GM06990 (cell line): ENCODE data around the gene PADI2.

Experiments
- DNase-seq: peaks from one replicate; pipeline ENCODE4 v3.0.0-alpha.2; 2011; ENCODE audit not compliant: insufficient read length; ENCODE audit errors: extremely low read depth
- H3K27me3 ChIP-seq: replicated peaks from 2 replicates; pipeline ENCODE4 v1.6.0; 2011; ENCODE audit warnings: low read length; ENCODE audit not compliant: control insufficient read depth, insufficient read depth
- H3K36me3 ChIP-seq: 2 replicates; pipeline ENCODE4 v1.5.1; 2011; ENCODE audit warnings: low read length; ENCODE audit not compliant: control insufficient read depth, insufficient read depth
- H3K4me3 ChIP-seq: replicated peaks from 2 replicates; pipeline ENCODE4 v1.5.1; 2011; ENCODE audit warnings: low read depth, mild to moderate bottlenecking, control low read depth, low read length
- TF ChIP-seq, protein P1 (sequence below): IDR thresholded peaks from 2 replicates; pipeline ENCODE4 v1.5.1; 2011; ENCODE audit warnings: low read length, control low read depth, mild to moderate bottlenecking, inconsistent platforms; ENCODE audit not compliant: insufficient read depth, poor library complexity, severe bottlenecking

PADI2 gene

DNA sequence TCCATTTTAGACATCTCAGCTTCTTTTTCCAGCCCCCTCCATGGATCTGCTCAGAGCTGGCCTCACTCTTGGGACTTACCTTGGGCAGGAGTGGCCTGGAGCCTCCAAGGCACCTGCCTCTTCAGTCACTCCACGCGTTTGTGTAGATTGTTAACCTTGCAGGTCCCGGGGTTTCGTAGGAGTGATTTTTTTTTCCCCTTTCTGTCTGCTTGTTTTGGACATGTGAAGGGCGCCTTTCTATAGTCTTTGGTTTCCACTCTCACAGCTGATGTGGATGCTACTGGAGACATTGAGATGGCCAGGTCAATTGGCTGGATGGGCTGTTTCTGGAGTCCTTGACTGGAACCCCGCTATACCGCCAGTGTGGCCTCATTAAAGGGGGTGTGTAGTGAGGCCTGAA, 63.5 kb downstream of the PADI2 start:
- TF ChIP-seq, protein P1, sequence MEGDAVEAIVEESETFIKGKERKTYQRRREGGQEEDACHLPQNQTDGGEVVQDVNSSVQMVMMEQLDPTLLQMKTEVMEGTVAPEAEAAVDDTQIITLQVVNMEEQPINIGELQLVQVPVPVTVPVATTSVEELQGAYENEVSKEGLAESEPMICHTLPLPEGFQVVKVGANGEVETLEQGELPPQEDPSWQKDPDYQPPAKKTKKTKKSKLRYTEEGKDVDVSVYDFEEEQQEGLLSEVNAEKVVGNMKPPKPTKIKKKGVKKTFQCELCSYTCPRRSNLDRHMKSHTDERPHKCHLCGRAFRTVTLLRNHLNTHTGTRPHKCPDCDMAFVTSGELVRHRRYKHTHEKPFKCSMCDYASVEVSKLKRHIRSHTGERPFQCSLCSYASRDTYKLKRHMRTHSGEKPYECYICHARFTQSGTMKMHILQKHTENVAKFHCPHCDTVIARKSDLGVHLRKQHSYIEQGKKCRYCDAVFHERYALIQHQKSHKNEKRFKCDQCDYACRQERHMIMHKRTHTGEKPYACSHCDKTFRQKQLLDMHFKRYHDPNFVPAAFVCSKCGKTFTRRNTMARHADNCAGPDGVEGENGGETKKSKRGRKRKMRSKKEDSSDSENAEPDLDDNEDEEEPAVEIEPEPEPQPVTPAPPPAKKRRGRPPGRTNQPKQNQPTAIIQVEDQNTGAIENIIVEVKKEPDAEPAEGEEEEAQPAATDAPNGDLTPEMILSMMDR: no peak
- no peaks in the 10 kb centered on the region for H3K27me3 ChIP-seq
- H3K36me3 ChIP-seq: no peaks in the 10 kb centered on the region

DNA sequence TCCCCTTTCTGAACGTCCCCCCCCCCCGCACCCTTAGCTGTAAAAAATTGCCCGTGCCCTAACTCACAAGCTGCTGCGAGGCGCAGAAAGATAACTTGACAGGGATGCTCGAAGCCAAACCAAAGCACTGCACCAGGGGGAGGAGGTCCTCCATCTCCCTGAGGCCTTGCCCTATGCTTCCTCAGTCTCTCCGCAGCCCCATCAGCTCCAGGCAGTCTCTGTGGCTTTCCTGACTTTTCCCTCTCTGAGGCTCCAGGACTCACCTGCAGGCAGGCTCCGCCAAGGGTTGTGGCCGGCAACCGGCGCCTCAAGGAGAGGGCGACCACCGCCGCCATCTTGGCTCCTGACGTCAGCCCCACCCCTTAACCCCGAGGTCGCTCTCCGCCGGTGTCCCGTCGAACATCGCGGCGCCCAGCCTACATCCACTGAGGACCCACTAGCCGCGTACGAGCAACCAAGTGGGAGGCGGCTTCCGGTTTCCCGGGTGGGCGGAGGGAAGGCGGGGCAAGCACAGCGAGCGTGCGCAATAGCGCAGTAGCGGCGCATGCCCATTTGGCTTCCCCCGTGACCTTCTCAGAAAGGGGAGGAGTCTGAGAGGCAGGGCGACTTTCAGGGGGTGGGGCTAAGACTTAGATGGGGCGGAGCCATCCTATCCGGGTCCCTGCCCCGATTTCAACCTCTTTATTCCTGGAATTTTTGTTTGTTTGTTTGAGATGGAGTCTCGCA, 65.4 kb downstream of the PADI2 start, which contains the start of gene SDHB:
Gene SDHB (minus strand): TSS at position 348 of the 726 bp plus-strand sequence. CDS start 13 bp downstream, at position 335.
- Histone ChIP-seq H3K36me3 (peaks cover 2% of the 10 kb centered on the region; the same call in 1 of the 2 replicates), H3K4me3 (peak within 1 kb of the TSS; percentile 76), H3K27me3 (no peaks in the 10 kb centered on the region)
- TF ChIP-seq, protein P1: no peak
- DNase-seq: peak; percentile 98

More for the DNA sequence above, 63.5 kb downstream of the PADI2 start:
- DNase-seq: no peak
- H3K4me3 ChIP-seq: no peak overlapping the region

DNA sequence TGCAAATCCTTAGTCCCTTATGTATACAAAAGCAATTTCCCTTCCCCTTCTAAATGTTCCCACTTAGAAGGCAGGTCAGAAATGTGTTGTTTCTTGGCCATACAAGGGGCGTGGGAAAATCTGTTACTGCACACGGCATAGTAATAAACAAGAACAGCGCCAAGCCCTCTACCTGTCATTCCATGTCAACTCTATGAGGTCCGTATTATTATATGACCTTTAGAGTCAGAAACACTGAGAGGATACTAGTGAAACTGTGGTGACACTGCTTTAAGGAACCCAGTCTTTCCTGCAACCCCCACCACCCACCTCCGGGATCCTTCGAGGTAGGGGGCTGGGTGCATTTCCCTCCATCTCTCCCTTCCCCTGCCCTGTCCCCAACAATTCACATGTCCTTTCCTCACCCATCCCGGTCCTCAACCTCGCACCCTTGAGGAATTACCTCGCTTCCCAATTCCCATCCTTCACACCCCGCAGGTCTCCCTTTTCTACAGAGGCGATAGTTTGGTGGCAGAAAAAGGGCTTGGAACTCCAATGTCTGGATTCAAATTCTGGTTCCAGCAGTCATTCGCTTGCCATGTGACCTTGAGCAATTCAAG, 66.1 kb downstream of the PADI2 start:
- DNase-seq: no peak
- peaks cover 2% of the 10 kb centered on the region; the same call in 1 of the 2 replicates for H3K36me3 ChIP-seq
- H3K4me3 ChIP-seq: peak overlapping the region; percentile 76
- no peaks in the 10 kb centered on the region for H3K27me3 ChIP-seq
- TF ChIP-seq, protein P1: no peak

DNA sequence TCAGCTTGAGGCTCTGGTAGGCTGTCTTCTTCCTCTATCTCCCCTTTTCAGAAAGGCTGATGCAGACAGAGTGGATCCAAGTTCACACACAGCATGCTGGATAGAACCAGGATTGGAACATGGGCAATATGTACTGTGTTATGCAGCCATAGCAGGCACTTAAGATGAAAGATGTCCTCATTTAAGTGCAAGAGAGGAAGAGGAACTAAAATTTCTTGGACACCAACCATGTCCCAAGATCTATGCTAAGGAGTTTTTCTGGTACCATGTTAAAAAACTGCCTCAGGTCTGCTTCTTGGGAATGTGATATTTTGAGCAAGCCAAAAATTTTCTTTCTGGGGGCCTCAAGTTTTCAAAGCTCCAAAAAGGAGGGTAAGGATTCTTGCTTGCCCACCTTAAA, 66.6 kb downstream of the PADI2 start:
- no peaks in the 10 kb centered on the region for H3K27me3 ChIP-seq
- DNase-seq: no peak
- peaks cover 4% of the 10 kb centered on the region for H3K36me3 ChIP-seq
- peak overlapping the region; percentile 76 for H3K4me3 ChIP-seq
- TF ChIP-seq, protein P1: no peak

DNA sequence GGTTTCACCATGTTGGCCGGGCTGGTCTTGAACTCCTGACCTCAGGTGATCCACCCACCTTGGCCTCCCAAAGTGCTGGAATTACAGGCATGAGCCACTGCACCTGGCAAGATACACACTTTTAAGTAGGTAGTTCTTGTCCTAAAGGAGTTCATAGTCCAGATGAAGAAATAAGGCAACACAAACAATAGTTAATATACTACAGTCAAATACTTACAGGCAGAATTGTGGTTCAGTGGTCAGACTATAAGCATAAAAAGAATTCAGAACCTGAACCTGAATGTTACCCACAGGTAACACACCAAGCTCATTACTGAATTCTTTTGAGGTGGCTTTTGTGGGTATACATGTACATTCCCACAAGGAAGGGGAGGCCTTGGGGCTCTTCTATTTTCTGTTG, 67.2 kb downstream of the PADI2 start:
- no peak for DNase-seq
- Histone ChIP-seq H3K4me3 (no peak overlapping the region), H3K36me3 (peaks cover 4% of the 10 kb centered on the region), H3K27me3 (no peaks in the 10 kb centered on the region)
- TF ChIP-seq, protein P1: no peak

DNA sequence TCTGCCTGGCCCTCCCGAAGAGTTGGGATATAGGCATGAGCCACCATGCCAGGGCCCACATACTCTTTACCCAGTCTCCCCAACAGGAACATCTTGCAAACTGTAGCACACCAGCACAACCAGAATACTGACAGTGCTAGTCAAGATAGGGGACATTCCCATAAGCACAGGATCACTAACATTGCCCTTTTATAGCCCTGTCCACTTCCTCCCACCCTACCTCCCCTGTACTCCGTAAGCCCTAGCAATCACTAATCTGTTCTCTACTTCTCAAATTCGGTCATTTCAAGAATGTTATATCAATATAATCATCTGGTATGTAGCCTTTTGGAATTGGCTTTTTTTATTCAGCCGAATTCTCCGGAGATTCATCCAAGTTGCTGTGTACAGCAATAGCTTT, 71.3 kb downstream of the PADI2 start:
- TF ChIP-seq, protein P1: no peak
- no peak for DNase-seq
- H3K27me3 ChIP-seq: no peaks in the 10 kb centered on the region
- no peak overlapping the region for H3K4me3 ChIP-seq
- H3K36me3 ChIP-seq: peaks cover 8% of the 10 kb centered on the region
